ENCODE measurements around the gene C6orf136. TPM values are rescaled to one million over a fixed set of nuclear protein-coding genes. Genes with fewer than 3 reads are reported as not detected.
A peak's percentile ranks its signal among the peaks of the same experiment; 100 is the strongest.

Gene C6orf136
- total RNA-seq, 1 experiment from 2014 or later = 30.8 TPM

DNA sequence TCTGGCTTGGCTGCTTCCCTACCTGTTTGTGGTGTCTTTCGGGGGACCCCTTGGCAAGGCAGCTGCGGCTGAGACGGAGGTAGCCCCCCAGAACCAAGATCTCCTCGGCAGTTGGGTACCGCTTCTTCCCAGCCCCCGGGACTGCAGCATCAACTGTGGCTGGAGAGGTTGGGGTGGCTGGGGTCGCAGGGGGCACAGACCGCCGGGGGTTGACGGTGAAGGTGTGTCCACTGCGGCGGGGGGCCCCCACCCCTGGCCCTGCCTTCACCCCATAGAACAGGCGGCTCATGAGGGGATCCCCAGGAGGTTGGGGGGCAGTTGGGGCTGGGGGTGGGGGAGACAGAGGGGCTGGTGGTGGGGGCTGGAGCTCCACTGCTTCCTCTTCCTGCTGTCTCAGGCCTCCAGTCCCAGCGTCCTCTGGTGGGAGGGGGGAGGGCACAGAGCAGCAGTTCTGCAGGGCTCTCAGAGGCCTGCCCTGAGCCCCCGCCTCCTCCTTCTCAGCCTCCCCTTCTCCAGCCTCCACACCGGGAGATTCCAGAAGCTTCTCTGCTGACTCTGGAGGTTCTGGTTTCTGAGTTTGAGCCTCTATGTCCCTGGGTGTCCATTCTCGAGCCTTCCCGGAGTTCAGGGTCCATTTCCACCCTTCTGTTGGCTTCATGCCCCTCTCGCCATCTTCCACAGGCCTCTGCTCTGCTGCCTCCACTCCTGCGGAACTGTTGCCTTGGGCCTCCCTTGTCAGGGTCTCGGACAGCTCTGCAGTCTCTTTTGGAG lies 37.6 kb downstream of the C6orf136 start:
- no TSS peak for BruUV-seq (replicated peaks)
- Histone ChIP-seq H3K4me3 (ENCODE audit: low read depth in 2 of 2, low read length in 2 of 2) (peak overlapping the region; percentile 85 to 96), H3K27ac (ENCODE audit: low read length) (peak overlapping the region; percentile 96), H3K9me3 (ENCODE audit: control insufficient read depth, insufficient read depth, low read depth, low read length) (no peaks in the 10 kb centered on the region), H3K27me3 (ENCODE audit: control insufficient read depth, insufficient read depth, low read length) (no peaks in the 10 kb centered on the region), H3K4me1 (ENCODE audit: control insufficient read depth, insufficient read depth, low read length) (peaks cover 38% of the 10 kb centered on the region), H3K36me3 (ENCODE audit: control insufficient read depth, insufficient read depth, low read length) (no peaks in the 10 kb centered on the region)
- ChIA-PET POLR2A (no interaction called here), CTCF (interaction anchor here (0.7 kb wide), 1 partner anchor 43 kb away, joined by 5 read pairs; no protein-coding TSS in a partner anchor)
- in situ Hi-C loops (cut with HindIII; ENCODE audit: low pct_unique_long_range_greater_than_20kb, low sequenced_read_pairs) (no loop called here), intact Hi-C loops (cut with micrococcal nuclease; ENCODE audit: unreplicated experiment) (loop anchor here (5.0 kb wide), 1 partner anchor 403 kb away; no protein-coding TSS in a partner anchor)
- ATAC-seq = no peak
- no peak for DNase-seq (ENCODE audit: low read depth, low spot score)
- TF ChIP-seq POLR2AphosphoS5 (IDR thresholded peaks at IDR 0.05; ENCODE audit: low read depth, low read length) (no peak), TCF7L2 (IDR thresholded peaks at IDR 0.05; ENCODE audit: low read depth, low read length) (no peak), SIN3A (IDR thresholded peaks at IDR 0.05; ENCODE audit: borderline replicate concordance, insufficient read depth, low read depth, low read length) (no peak)
- TF ChIP-seq, protein P1, sequence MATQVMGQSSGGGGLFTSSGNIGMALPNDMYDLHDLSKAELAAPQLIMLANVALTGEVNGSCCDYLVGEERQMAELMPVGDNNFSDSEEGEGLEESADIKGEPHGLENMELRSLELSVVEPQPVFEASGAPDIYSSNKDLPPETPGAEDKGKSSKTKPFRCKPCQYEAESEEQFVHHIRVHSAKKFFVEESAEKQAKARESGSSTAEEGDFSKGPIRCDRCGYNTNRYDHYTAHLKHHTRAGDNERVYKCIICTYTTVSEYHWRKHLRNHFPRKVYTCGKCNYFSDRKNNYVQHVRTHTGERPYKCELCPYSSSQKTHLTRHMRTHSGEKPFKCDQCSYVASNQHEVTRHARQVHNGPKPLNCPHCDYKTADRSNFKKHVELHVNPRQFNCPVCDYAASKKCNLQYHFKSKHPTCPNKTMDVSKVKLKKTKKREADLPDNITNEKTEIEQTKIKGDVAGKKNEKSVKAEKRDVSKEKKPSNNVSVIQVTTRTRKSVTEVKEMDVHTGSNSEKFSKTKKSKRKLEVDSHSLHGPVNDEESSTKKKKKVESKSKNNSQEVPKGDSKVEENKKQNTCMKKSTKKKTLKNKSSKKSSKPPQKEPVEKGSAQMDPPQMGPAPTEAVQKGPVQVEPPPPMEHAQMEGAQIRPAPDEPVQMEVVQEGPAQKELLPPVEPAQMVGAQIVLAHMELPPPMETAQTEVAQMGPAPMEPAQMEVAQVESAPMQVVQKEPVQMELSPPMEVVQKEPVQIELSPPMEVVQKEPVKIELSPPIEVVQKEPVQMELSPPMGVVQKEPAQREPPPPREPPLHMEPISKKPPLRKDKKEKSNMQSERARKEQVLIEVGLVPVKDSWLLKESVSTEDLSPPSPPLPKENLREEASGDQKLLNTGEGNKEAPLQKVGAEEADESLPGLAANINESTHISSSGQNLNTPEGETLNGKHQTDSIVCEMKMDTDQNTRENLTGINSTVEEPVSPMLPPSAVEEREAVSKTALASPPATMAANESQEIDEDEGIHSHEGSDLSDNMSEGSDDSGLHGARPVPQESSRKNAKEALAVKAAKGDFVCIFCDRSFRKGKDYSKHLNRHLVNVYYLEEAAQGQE (IDR thresholded peaks at IDR 0.05; ENCODE audit: insufficient read depth in 1 of 2, low read depth in 2 of 2, low read length in 1 of 2) = no peak
- TF ChIP-seq, protein P2, sequence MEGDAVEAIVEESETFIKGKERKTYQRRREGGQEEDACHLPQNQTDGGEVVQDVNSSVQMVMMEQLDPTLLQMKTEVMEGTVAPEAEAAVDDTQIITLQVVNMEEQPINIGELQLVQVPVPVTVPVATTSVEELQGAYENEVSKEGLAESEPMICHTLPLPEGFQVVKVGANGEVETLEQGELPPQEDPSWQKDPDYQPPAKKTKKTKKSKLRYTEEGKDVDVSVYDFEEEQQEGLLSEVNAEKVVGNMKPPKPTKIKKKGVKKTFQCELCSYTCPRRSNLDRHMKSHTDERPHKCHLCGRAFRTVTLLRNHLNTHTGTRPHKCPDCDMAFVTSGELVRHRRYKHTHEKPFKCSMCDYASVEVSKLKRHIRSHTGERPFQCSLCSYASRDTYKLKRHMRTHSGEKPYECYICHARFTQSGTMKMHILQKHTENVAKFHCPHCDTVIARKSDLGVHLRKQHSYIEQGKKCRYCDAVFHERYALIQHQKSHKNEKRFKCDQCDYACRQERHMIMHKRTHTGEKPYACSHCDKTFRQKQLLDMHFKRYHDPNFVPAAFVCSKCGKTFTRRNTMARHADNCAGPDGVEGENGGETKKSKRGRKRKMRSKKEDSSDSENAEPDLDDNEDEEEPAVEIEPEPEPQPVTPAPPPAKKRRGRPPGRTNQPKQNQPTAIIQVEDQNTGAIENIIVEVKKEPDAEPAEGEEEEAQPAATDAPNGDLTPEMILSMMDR (IDR thresholded peaks at IDR 0.05) = no peak

DNA sequence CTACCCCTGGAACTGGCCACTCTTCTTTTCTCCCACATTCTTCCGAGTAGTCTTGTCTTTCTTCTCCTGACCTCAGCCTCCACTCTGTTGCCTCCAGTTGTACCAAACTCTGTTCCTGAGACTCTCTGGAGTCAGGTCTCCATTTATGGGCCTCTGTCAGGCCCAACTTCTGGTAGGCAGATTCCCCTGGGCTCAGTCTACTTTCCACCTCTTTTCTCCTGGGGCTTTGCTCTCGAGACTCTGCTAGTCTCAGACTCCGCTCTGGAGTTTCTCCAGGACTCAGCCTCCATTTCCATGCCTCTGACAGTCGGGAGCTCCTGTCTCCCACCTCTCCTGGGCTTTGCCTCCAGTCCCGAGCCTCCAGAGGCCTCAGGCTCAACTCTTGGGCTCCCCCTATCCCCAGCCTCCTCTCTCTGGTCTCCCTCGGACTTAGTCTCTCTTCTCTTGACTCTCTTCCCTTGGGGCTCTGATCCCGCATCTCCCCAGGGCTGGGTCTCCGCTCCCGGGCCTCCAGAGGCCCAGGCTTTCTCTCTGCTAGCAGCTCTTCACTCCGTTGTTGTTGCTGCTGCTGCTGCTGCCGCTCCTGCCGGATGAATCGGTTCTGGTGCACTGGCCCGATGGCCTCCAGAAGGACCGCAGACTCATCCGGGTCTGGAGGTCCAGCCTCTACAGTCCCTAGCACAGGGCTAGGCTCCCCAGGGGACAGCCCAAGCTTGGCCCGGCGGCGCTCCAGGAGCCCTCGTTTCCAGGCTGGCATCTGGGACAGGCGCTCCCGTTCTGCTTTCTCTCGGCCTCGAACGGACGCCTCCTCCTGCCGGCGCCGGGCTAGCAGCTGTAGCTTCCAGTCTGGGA lies 38.5 kb downstream of the C6orf136 start:
- peaks cover 38% of the 10 kb centered on the region for H3K4me1 ChIP-seq (ENCODE audit: control insufficient read depth, insufficient read depth, low read length)
- no peak for DNase-seq (ENCODE audit: low read depth, low spot score)
- H3K36me3 ChIP-seq (ENCODE audit: control insufficient read depth, insufficient read depth, low read length) = no peaks in the 10 kb centered on the region
- H3K4me3 ChIP-seq (ENCODE audit: low read depth in 2 of 2, low read length in 2 of 2) = peak overlapping the region; percentile 85 to 96
- ChIA-PET CTCF (no interaction called here), POLR2A (no interaction called here)
- peak overlapping the region; percentile 94 for H3K27ac ChIP-seq (ENCODE audit: low read length)
- in situ Hi-C loops (cut with HindIII; ENCODE audit: low pct_unique_long_range_greater_than_20kb, low sequenced_read_pairs) (no loop called here), intact Hi-C loops (cut with micrococcal nuclease; ENCODE audit: unreplicated experiment) (no loop called here)
- TSS peak; percentile 71 for BruUV-seq (replicated peaks)
- TF ChIP-seq, protein P2 (IDR thresholded peaks at IDR 0.05) = peak; percentile 69
- no peak for TF ChIP-seq POLR2AphosphoS5 (IDR thresholded peaks at IDR 0.05; ENCODE audit: low read depth, low read length)
- H3K9me3 ChIP-seq (ENCODE audit: control insufficient read depth, insufficient read depth, low read depth, low read length) = no peaks in the 10 kb centered on the region
- ATAC-seq = no peak
- no peaks in the 10 kb centered on the region for H3K27me3 ChIP-seq (ENCODE audit: control insufficient read depth, insufficient read depth, low read length)
